Heart right ventricle (tissue), 16 donors: Measurements from ENCODE around the gene SLC16A13. TPM values are rescaled to one million over a fixed set of nuclear protein-coding genes. Genes with fewer than 3 reads are reported as not detected.

Experiments used
- ATAC-seq, 8 donors: fragments of 200-7000 bp; cut with Tn5 transposase; one replicate each; pipeline ENCODE4 v1.9.1; 2020; ENCODE audit warnings: mild to moderate bottlenecking in 8 of 8, moderate library complexity in 8 of 8, moderate number of reproducible peaks in 1 of 8
- DNase-seq, 2 donors: peaks; one replicate each; pipeline ENCODE4 v3.0.0-alpha.2; 2020
- H3K27ac ChIP-seq, 10 donors: fragments of 200-600 bp; sonication (generic) in 2 of 10; one replicate each; pipeline versions ENCODE4 v1.5.0 to v1.8.0; 2020 to 2022; ENCODE audit warnings: mild to moderate bottlenecking in 3 of 10
- H3K27me3 ChIP-seq, 7 donors: fragments of 200-600 bp; one replicate each; pipeline ENCODE4 v1.8.0; 2021 to 2022; ENCODE audit warnings: mild to moderate bottlenecking in 2 of 7
- H3K36me3 ChIP-seq, 9 donors: fragments of 200-600 bp; sonication (generic) in 1 of 9; one replicate each; pipeline versions ENCODE4 v1.5.0 to v1.8.0; 2020 to 2022; ENCODE audit warnings: mild to moderate bottlenecking in 2 of 9
- H3K4me1 ChIP-seq, 9 donors: fragments of 200-600 bp; sonication (generic) in 1 of 9; one replicate each; pipeline versions ENCODE4 v1.5.0 to v1.8.0; 2020 to 2022; ENCODE audit warnings: mild to moderate bottlenecking in 4 of 9
- H3K4me3 ChIP-seq, 10 donors: fragments of 200-600 bp; sonication (generic) in 2 of 10; one replicate each; pipeline versions ENCODE4 v1.5.0 to v1.8.0; 2020 to 2022; ENCODE audit warnings: mild to moderate bottlenecking in 7 of 10, moderate library complexity in 2 of 10
- H3K9me3 ChIP-seq, 11 donors: fragments of 200-600 bp in 10 of 11; sonication (generic) in 2 of 11; one replicate each; pipeline versions ENCODE4 v1.5.0 to v1.8.0; 2013 to 2022; ENCODE audit warnings: mild to moderate bottlenecking in 2 of 11, control low read depth in 1 of 11, moderate library complexity in 1 of 11
- CTCF ChIP-seq, 9 donors: fragments of 200-600 bp; sonication (generic) in 2 of 9; IDR thresholded peaks; one replicate each; pipeline versions ENCODE4 v1.5.0 to v1.8.0; 2021 to 2022; ENCODE audit warnings: antibody characterized with exemption in 9 of 9, mild to moderate bottlenecking in 5 of 9, moderate library complexity in 1 of 9
- WGBS, 2 donors: extraction: QIAGEN DNeasy Blood & Tissue Kit; methylation state at CpG; one replicate each; pipeline ENCODE4 v1.1.7; 2013; ENCODE audit warnings: inconsistent platforms in 1 of 2; 5-methylcytosine and 5-hydroxymethylcytosine counted together
- intact Hi-C, 10 donors: fragments of 100-400 bp; cut with DNase I; formaldehyde crosslinking; loops; one replicate each; pipeline versions ENCODE4 v1.11.1 to v1.14.2; 2022
- polyA plus RNA-seq, 2 donors: library from polyadenylated mRNA; stranded (reverse); fragments of 200-250 nt; gene quantifications; one replicate each; pipeline ENCODE4 v1.2.3, GENCODE V29; 2013
- total RNA-seq, 10 donors: library from RNA; stranded (reverse); fragmentation: NEBNext Ultra II Directional in 3 of 10; extraction: Animal tissue kit (Norgen Biotek cat#: 25700) in 3 of 10; gene quantifications; one replicate each; pipeline versions ENCODE4 v1.2.1 to v1.2.4, GENCODE V29; 2021 to 2023
- donor health status: Arrhythmogenic right ventricular cardiomyopathy.
- donor health status: ischemic (EF 13 %, LVEDD 7.1; RV severe dilation, severe dysfunction).
- donor health status: healthy with polysubstance abuse.
- donor health status: DM: no; HTN: yes; CAD: no.
- donor health status: DM: no; HTN: no; CAD: no.
- donor health status: ischemic (EF 25% LVEDD 6.9; RV normal size, moderate dysfunction).
- donor health status: ischemic (EF 25% LVEDD 5.7; RV mildly dilated, moderate dysfunction).
- donor health status: healthy.
- donor health status: DM: yes; HTN: yes; CAD: no.
- donor health status: Ischemic cardiomyopathy.
- donor health status: ischemic (EF 35%, LVEDD 5.7; RV mildly dilated, moderate dysfunction).
- donor health status: nonischemic (EF 11% LVEDD 7.7; RV severe dilation, severe dysfunction).
- donor health status: DM: yes; HTN: yes; CAD: no.
- donor health status: PGD.
- donor health status: ischemic (EF 29% LVEDD 5.4; RV normal size, mild dysfunction).
- donor health status: nonischemic (EF 23%, LVEDD 6.1; RV moderate dilation, normal function).

Gene SLC16A13
- total and polyA plus RNA-seq, 12 donors = 0.70 to 2.1 (median 1.5) TPM

- peak; percentile 56 to 75 (median 69) for ATAC-seq
- peak; percentile 96 to 98 (median 97) for TF ChIP-seq CTCF (IDR thresholded peaks at IDR 0.05)
- peaks cover 0 to 36% (median 0%) of the 10 kb centered on the region in 9 donors for H3K36me3 ChIP-seq
- H3K4me1 ChIP-seq = peaks cover 20 to 81% (median 56%) of the 10 kb centered on the region in 9 donors
- peak overlapping the region; percentile 9 to 68 (median 59) for H3K4me3 ChIP-seq
- peak; percentile 86 to 89 for DNase-seq
- H3K27ac ChIP-seq = peak overlapping the region; percentile 87 to 100 (median 96)
- peaks cover 0 to 18% (median 10%) of the 10 kb centered on the region in 7 donors for H3K27me3 ChIP-seq
- 1% methylated on average over 50 to 53 of the region's 53 CpGs for WGBS, 2 donors
- intact Hi-C loops = loop anchor here in 7 of 10 donors (5.0 to 10.0 kb wide), 3 partner anchors 110 to 370 kb away; partner anchors contain the start of genes C17orf100 (in 1 of the 7), MED31 (in 1 of the 7) and XAF1 (in 1 of the 7)
- no peaks in the 10 kb centered on the region for H3K9me3 ChIP-seq
Observed at GRCh38 chr17:7021993-7022778, 13.6 kb upstream of the SLC16A13 start.

GRCh38 chr17:7022781-7023571 is 12.8 kb upstream of the SLC16A13 start, which contains the start of gene BCL6B:
Gene BCL6B, plus strand, starts transcription at chr17:7023050. Its CDS starts 622 bp downstream, at chr17:7023672.
- TF ChIP-seq CTCF (IDR thresholded peaks at IDR 0.05) = no peak
- Histone ChIP-seq H3K27me3 (peaks cover 0 to 18% (median 10%) of the 10 kb centered on the region in 7 donors), H3K36me3 (peaks cover 0 to 39% (median 0%) of the 10 kb centered on the region in 9 donors), H3K4me3 (peak within 1 kb of the TSS; percentile 5 to 68 (median 59)), H3K9me3 (no peaks in the 10 kb centered on the region), H3K27ac (peak within 1 kb of the TSS; percentile 87 to 100 (median 96)), H3K4me1 (peaks cover 20 to 81% (median 48%) of the 10 kb centered on the region in 9 donors)
- WGBS, 2 donors = 5 to 7% methylated on average over 47 of the region's 47 CpGs
- peak; percentile 4 to 69 (median 46) for ATAC-seq
- intact Hi-C loops = loop anchor here in 7 of 10 donors (1.0 to 10.0 kb wide), 4 partner anchors 12 to 371 kb away; partner anchors contain the start of genes C17orf100 (in 1 of the 7), MED31 (in 1 of the 7) and XAF1 (in 1 of the 7)
- peak; percentile 50 to 74 for DNase-seq

- Histone ChIP-seq H3K27me3 (peaks cover 0 to 18% (median 10%) of the 10 kb centered on the region in 7 donors), H3K36me3 (peaks cover 0 to 39% (median 0%) of the 10 kb centered on the region in 9 donors), H3K4me3 (peak overlapping the region; percentile 5 to 68 (median 59)), H3K9me3 (no peaks in the 10 kb centered on the region), H3K27ac (peak overlapping the region; percentile 87 to 100 (median 96)), H3K4me1 (peaks cover 16 to 81% (median 48%) of the 10 kb centered on the region in 9 donors)
- ATAC-seq (peak; percentile 35 to 79 (median 70)), DNase-seq (peak; percentile 94 to 96)
- WGBS, 2 donors = 27 to 28% methylated on average over 51 of the region's 51 CpGs
- intact Hi-C loops = loop anchor here in 7 of 10 donors (1.0 to 10.0 kb wide), 4 partner anchors 12 to 371 kb away; partner anchors contain the start of genes C17orf100 (in 1 of the 7), MED31 (in 1 of the 7) and XAF1 (in 1 of the 7)
- TF ChIP-seq CTCF (IDR thresholded peaks at IDR 0.05) = no peak
Observed at GRCh38 chr17:7023576-7024401, 12.0 kb upstream of the SLC16A13 start.
